Endothelial cell of umbilical vein (primary cell): Measurements from ENCODE around the gene MYO18A. TPM values are rescaled to one million over a fixed set of nuclear protein-coding genes. Genes with fewer than 3 reads are reported as not detected.

Experiments
- BruUV-seq: library from RNA; stranded (reverse); fragments of 400-500 nt; replicated peaks from 2 replicates; lab custom pipeline; 2021; lab: Mats Ljungman, UMichigan
- CTCF ChIA-PET: fragments of 300-600, 350-600 bp; sonication (Branson Sonifier 250); formaldehyde crosslinking; loops from one replicate; lab custom pipeline; 2021; ENCODE audit warnings: antibody characterized with exemption, inconsistent platforms; lab: Charles Lee
- POLR2A ChIA-PET: fragments of 300-600, 350-600 bp; sonication (Branson Sonifier 250); formaldehyde crosslinking; loops from one replicate; lab custom pipeline; 2021; ENCODE audit warnings: antibody characterized with exemption, inconsistent platforms; lab: Charles Lee
- DNase-seq: peaks from one replicate; pipeline ENCODE4 v3.0.0-alpha.2; 2011; ENCODE audit warnings: low read depth, low spot score
- FAIRE-seq: peaks from 2 replicates; lab custom pipeline; 2011; peaks lifted over from hg19 to GRCh38; lab: Jason Lieb, UNC
- H2AFZ ChIP-seq: 2 replicates; pipeline ENCODE4 v1.6.0; 2012; ENCODE audit warnings: low read depth, low read length, control low read depth, inconsistent platforms
- H3K27ac ChIP-seq: 2 replicates; pipeline ENCODE4 v1.5.1; 2011; ENCODE audit warnings: low read depth, mild to moderate bottlenecking, control low read depth, low read length, moderate library complexity; ENCODE audit not compliant: insufficient read depth
- H3K27me3 ChIP-seq, 2 experiments: 2 replicates each; pipeline versions ENCODE4 v1.6.0 to v1.6.1; 2011; ENCODE audit warnings: low read length in 2 of 2, mixed read lengths in 1 of 2; ENCODE audit not compliant: control insufficient read depth in 2 of 2, insufficient read depth in 2 of 2
- H3K36me3 ChIP-seq, 2 experiments: 2 replicates in 1 of 2; 3 replicates in 1 of 2; pipeline ENCODE4 v1.5.1; 2011; ENCODE audit warnings: low read length in 2 of 2, mild to moderate bottlenecking in 1 of 2, moderate library complexity in 1 of 2; ENCODE audit not compliant: control insufficient read depth in 2 of 2, insufficient read depth in 2 of 2; ENCODE audit errors: extremely low read depth in 1 of 2
- H3K4me1 ChIP-seq: 3 replicates; pipeline ENCODE4 v1.5.1; 2011; ENCODE audit warnings: mild to moderate bottlenecking, low read length; ENCODE audit not compliant: control insufficient read depth, insufficient read depth; ENCODE audit errors: extremely low read depth
- H3K4me2 ChIP-seq: 2 replicates; pipeline ENCODE4 v1.6.1; 2011; ENCODE audit warnings: low read length, control low read depth, mixed read lengths; ENCODE audit not compliant: insufficient read depth
- H3K4me3 ChIP-seq, 3 experiments: fragments of 200-600 bp in 1 of 3; sonication (generic), shearing (Covaris generic) in 1 of 3; replicated peaks in 1 of 3; 2 replicates each; pipeline ENCODE4 v1.5.1; 2011 to 2016; ENCODE audit warnings: control low read depth in 3 of 3, low read length in 3 of 3, mild to moderate bottlenecking in 2 of 3, inconsistent platforms in 1 of 3, low read depth in 1 of 3, moderate library complexity in 1 of 3; ENCODE audit not compliant: insufficient read depth in 1 of 3
- H3K79me2 ChIP-seq: 2 replicates; pipeline ENCODE4 v1.6.0; 2012; ENCODE audit warnings: low read length, inconsistent platforms; ENCODE audit not compliant: control insufficient read depth, insufficient read depth
- H3K9ac ChIP-seq: replicated peaks from 2 replicates; pipeline ENCODE3; 2011; ENCODE audit warnings: low read length, control low read depth; ENCODE audit not compliant: insufficient read depth; ENCODE audit errors: extremely low read depth
- H3K9me1 ChIP-seq: replicated peaks from 3 replicates; pipeline ENCODE4 v1.6.0; 2011; ENCODE audit warnings: mild to moderate bottlenecking, low read length; ENCODE audit not compliant: control insufficient read depth, insufficient read depth; ENCODE audit errors: extremely low read depth
- H3K9me3 ChIP-seq: replicated peaks from 2 replicates; pipeline ENCODE4 v1.5.1; 2012; ENCODE audit warnings: low read length, inconsistent platforms; ENCODE audit not compliant: control insufficient read depth, insufficient read depth
- H4K20me1 ChIP-seq: replicated peaks from 2 replicates; pipeline ENCODE3; 2011; ENCODE audit warnings: mild to moderate bottlenecking, low read length; ENCODE audit not compliant: control insufficient read depth, insufficient read depth; ENCODE audit errors: extremely low read depth
- EZH2 ChIP-seq: IDR thresholded peaks from 2 replicates; pipeline ENCODE4 v1.6.1; 2012; ENCODE audit warnings: borderline replicate concordance, low read depth, mild to moderate bottlenecking, moderate library complexity, low read length, inconsistent platforms; ENCODE audit not compliant: severe bottlenecking
- FOS ChIP-seq: IDR thresholded peaks from 2 replicates; pipeline ENCODE4 v1.6.1; 2011; ENCODE audit warnings: mild to moderate bottlenecking, low read length, moderate library complexity, borderline replicate concordance; ENCODE audit not compliant: insufficient read depth
- GATA2 ChIP-seq: IDR thresholded peaks from 2 replicates; pipeline ENCODE4 v1.7.0; 2011; ENCODE audit warnings: low read depth, mild to moderate bottlenecking, moderate library complexity, mixed read lengths, low read length; ENCODE audit not compliant: insufficient read length, insufficient read depth
- JUN ChIP-seq: IDR thresholded peaks from 2 replicates; pipeline ENCODE4 v1.6.1; 2011; ENCODE audit warnings: borderline replicate concordance, low read depth; ENCODE audit not compliant: insufficient read length, insufficient read depth
- MYC ChIP-seq: IDR thresholded peaks from one replicate; pipeline ENCODE4 v1.6.1; 2011; ENCODE audit warnings: mild to moderate bottlenecking, low read depth, low read length
- POLR2A ChIP-seq: IDR thresholded peaks from 2 replicates; pipeline ENCODE4 v1.6.1; 2012; ENCODE audit warnings: low read depth, mild to moderate bottlenecking, control low read depth, low read length
- POLR2AphosphoS5 ChIP-seq: IDR thresholded peaks from 2 replicates; pipeline ENCODE4 v1.6.1; 2012; ENCODE audit warnings: low read depth, mild to moderate bottlenecking, control low read depth, low read length, moderate library complexity; ENCODE audit not compliant: insufficient read depth
- dilution Hi-C: fragments of 300-500 bp; cut with MboI; formaldehyde crosslinking; loops from one replicate; pipeline ENCODE4 v1.15.0; 2019; ENCODE audit warnings: low sequenced_read_pairs; ENCODE audit not compliant: extremely low pct_ligation_motif_present
- intact Hi-C: fragments of 100-400 bp; cut with micrococcal nuclease; formaldehyde crosslinking; loops from one replicate; pipeline ENCODE4 v1.10.0; 2022
- polyA plus RNA-seq, 4 experiments: library from polyadenylated mRNA; depleted of rRNA in 3 of 4; stranded (reverse) in 3 of 4; unstranded in 1 of 4; fragments of >200 nt; gene quantifications; 2 replicates each; pipeline versions ENCODE4 v1.2.1 to v1.2.3, GENCODE V29; 2011 to 2012; ENCODE audit warnings: missing spikeins in 1 of 4
- total RNA-seq: library from RNA; stranded (reverse); gene quantifications from 2 replicates; pipeline ENCODE4 v1.2.3, GENCODE V29; 2021
- TF ChIP-seq, protein P1 (sequence below), 2 donors: IDR thresholded peaks; 1 replicate in 1 of 2; 2 replicates in 1 of 2; pipeline ENCODE4 v1.5.1; 2011; ENCODE audit warnings: low read length in 2 of 2, mild to moderate bottlenecking in 2 of 2, moderate library complexity in 2 of 2, control low read depth in 1 of 2, inconsistent platforms in 1 of 2, low read depth in 1 of 2; ENCODE audit not compliant: insufficient read depth in 1 of 2; ENCODE audit errors: extremely low read depth in 1 of 2
- TF ChIP-seq, protein P2 (sequence below): IDR thresholded peaks from 2 replicates; pipeline ENCODE4 v1.6.1; 2011; ENCODE audit not compliant: insufficient read depth, insufficient read length

MYO18A gene
- total and polyA plus RNA-seq, 2 donors (not counting 3 experiments of a cell fraction or from before 2014, with no cell fraction given): 3.9 to 28.3 TPM

DNA sequence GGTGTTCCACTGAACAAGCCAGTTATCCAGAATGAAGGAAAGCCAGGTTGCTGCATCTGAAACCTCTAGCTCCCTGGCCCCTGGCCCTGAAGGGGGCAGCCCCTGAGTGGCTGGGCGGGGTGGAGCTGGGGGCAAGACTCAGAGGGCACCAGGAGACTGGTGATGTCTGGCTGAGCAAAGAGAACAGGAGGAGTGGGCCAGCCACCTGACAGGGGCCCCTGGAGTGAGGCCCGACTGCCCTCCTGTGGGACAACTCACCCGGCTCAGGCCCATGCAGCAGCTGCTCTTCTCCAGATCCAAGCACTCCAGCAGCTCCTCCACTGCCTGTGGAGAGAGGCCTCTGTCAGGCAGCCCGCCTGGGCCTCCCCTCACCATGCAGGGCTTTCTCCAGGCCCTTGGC lies 76.9 kb downstream of the MYO18A start:
- no peak overlapping the region for H3K4me3 ChIP-seq
- no peak for DNase-seq
- intact Hi-C loops (no loop called here), dilution Hi-C loops (no loop called here)
- ChIA-PET POLR2A (no interaction called here), CTCF (interaction anchor here (1.0 to 4.1 kb wide), 4 partner anchors 8 to 138 kb away, joined by 3 to 26 read pairs (median 4); no protein-coding TSS in a partner anchor)
- BruUV-seq: no TSS peak
- no peak overlapping the region for H3K9ac ChIP-seq
- FAIRE-seq: no peak
- H3K4me2 ChIP-seq: no peak overlapping the region
- H4K20me1 ChIP-seq: no peaks in the 10 kb centered on the region
- H3K4me1 ChIP-seq: peaks cover 3% of the 10 kb centered on the region
- H3K36me3 ChIP-seq: peaks cover 0 to 8% of the 10 kb centered on the region in 2 experiments
- H2AFZ ChIP-seq: no peak overlapping the region
- no peak for TF ChIP-seq JUN
- TF ChIP-seq POLR2A: no peak
- no peak for TF ChIP-seq GATA2
- no peak for TF ChIP-seq FOS
- no peak for TF ChIP-seq EZH2
- TF ChIP-seq MYC: no peak
- TF ChIP-seq, protein P1, sequence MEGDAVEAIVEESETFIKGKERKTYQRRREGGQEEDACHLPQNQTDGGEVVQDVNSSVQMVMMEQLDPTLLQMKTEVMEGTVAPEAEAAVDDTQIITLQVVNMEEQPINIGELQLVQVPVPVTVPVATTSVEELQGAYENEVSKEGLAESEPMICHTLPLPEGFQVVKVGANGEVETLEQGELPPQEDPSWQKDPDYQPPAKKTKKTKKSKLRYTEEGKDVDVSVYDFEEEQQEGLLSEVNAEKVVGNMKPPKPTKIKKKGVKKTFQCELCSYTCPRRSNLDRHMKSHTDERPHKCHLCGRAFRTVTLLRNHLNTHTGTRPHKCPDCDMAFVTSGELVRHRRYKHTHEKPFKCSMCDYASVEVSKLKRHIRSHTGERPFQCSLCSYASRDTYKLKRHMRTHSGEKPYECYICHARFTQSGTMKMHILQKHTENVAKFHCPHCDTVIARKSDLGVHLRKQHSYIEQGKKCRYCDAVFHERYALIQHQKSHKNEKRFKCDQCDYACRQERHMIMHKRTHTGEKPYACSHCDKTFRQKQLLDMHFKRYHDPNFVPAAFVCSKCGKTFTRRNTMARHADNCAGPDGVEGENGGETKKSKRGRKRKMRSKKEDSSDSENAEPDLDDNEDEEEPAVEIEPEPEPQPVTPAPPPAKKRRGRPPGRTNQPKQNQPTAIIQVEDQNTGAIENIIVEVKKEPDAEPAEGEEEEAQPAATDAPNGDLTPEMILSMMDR (IDR thresholded peaks at IDR 0.05; ENCODE audit: extremely low read depth in 1 of 2, insufficient read depth in 1 of 2, low read depth in 1 of 2, low read length in 2 of 2): no peak
- TF ChIP-seq, protein P2, sequence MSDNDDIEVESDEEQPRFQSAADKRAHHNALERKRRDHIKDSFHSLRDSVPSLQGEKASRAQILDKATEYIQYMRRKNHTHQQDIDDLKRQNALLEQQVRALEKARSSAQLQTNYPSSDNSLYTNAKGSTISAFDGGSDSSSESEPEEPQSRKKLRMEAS: no peak
- TF ChIP-seq POLR2AphosphoS5: no peak
- no peak overlapping the region for H3K27ac ChIP-seq
- no peaks in the 10 kb centered on the region for H3K79me2 ChIP-seq
- no peaks in the 10 kb centered on the region for H3K9me1 ChIP-seq
- no peaks in the 10 kb centered on the region for H3K27me3 ChIP-seq
- H3K9me3 ChIP-seq: no peaks in the 10 kb centered on the region
